H9 (cell line): ENCODE results near the gene DEFB123. TPM values are rescaled to one million over a fixed set of nuclear protein-coding genes. Genes with fewer than 3 reads are reported as not detected.

Experiments used
- DNase-seq: peaks from one replicate; pipeline ENCODE4 v3.0.0-alpha.2; 2017
- H2AFZ ChIP-seq: one replicate; pipeline ENCODE4 v1.6.1; 2013; ENCODE audit warnings: mild to moderate bottlenecking, low read length, control low read depth, moderate library complexity
- H2AK5ac ChIP-seq: 2 replicates; pipeline ENCODE4 v1.6.1; 2013; ENCODE audit warnings: low read length, control low read depth, mixed read lengths; ENCODE audit not compliant: insufficient read length
- H2BK120ac ChIP-seq: one replicate; pipeline ENCODE4 v1.6.1; 2013; ENCODE audit warnings: low read depth, mild to moderate bottlenecking, low read length, control low read depth, inconsistent platforms; ENCODE audit not compliant: poor library complexity, severe bottlenecking
- H2BK12ac ChIP-seq: 2 replicates; pipeline ENCODE4 v1.6.1; 2013; ENCODE audit warnings: low read length, control low read depth, mixed read lengths, low read depth; ENCODE audit not compliant: insufficient read length
- H2BK15ac ChIP-seq: 2 replicates; pipeline ENCODE4 v1.6.1; 2013; ENCODE audit warnings: low read depth, low read length, control low read depth
- H2BK20ac ChIP-seq: one replicate; pipeline ENCODE4 v1.6.1; 2013; ENCODE audit warnings: low read depth, mild to moderate bottlenecking, low read length, control low read depth, inconsistent platforms; ENCODE audit not compliant: poor library complexity, severe bottlenecking
- H2BK5ac ChIP-seq: 2 replicates; pipeline ENCODE4 v1.6.1; 2013; ENCODE audit warnings: low read length, control low read depth, mixed read lengths; ENCODE audit not compliant: insufficient read length
- H3K14ac ChIP-seq: 2 replicates; pipeline ENCODE4 v1.6.1; 2013; ENCODE audit warnings: low read length, control low read depth; ENCODE audit not compliant: insufficient read depth
- H3K18ac ChIP-seq: 2 replicates; pipeline ENCODE4 v1.6.1; 2013; ENCODE audit warnings: low read depth, mild to moderate bottlenecking, mixed read lengths, low read length, control low read depth; ENCODE audit not compliant: insufficient read length
- H3K23ac ChIP-seq: 2 replicates; pipeline ENCODE4 v1.6.1; 2013; ENCODE audit warnings: low read length, control low read depth, mixed read lengths, low read depth; ENCODE audit not compliant: insufficient read length
- H3K23me2 ChIP-seq: 2 replicates; pipeline ENCODE4 v1.6.1; 2013; ENCODE audit warnings: low read depth, mild to moderate bottlenecking, mixed read lengths, low read length, control low read depth; ENCODE audit not compliant: insufficient read length, poor library complexity, severe bottlenecking
- H3K27ac ChIP-seq: 2 replicates; pipeline ENCODE4 v1.5.1; 2013; ENCODE audit warnings: low read length, control low read depth, mixed read lengths, low read depth; ENCODE audit not compliant: insufficient read length
- H3K27me3 ChIP-seq: 2 replicates; pipeline ENCODE4 v1.6.1; 2013; ENCODE audit warnings: low read length, control low read depth, inconsistent platforms; ENCODE audit not compliant: insufficient read depth
- H3K4ac ChIP-seq: 2 replicates; pipeline ENCODE4 v1.6.1; 2013; ENCODE audit warnings: low read depth, mild to moderate bottlenecking, control low read depth, inconsistent platforms, low read length, moderate library complexity
- H3K4me1 ChIP-seq: 2 replicates; pipeline ENCODE4 v1.6.1; 2013; ENCODE audit warnings: low read length, control low read depth, inconsistent platforms; ENCODE audit not compliant: insufficient read depth
- H3K4me2 ChIP-seq: 2 replicates; pipeline ENCODE4 v1.6.1; 2013; ENCODE audit warnings: low read length, control low read depth, mixed read lengths; ENCODE audit not compliant: insufficient read length, insufficient read depth
- H3K56ac ChIP-seq: 2 replicates; pipeline ENCODE4 v1.6.1; 2013; ENCODE audit warnings: low read depth, mild to moderate bottlenecking, mixed read lengths, low read length, control low read depth; ENCODE audit not compliant: insufficient read length
- H3K79me1 ChIP-seq: 2 replicates; pipeline ENCODE4 v1.6.1; 2013; ENCODE audit warnings: low read depth, mild to moderate bottlenecking, moderate library complexity, low read length, control low read depth, inconsistent platforms; ENCODE audit not compliant: insufficient read depth, poor library complexity, severe bottlenecking
- H3K79me2 ChIP-seq: 2 replicates; pipeline ENCODE4 v1.6.1; 2013; ENCODE audit warnings: low read length, control low read depth, inconsistent platforms; ENCODE audit not compliant: insufficient read depth
- H3K9ac ChIP-seq: 2 replicates; pipeline ENCODE4 v1.6.1; 2013; ENCODE audit warnings: low read length, control low read depth, mixed read lengths; ENCODE audit not compliant: insufficient read length; ENCODE audit errors: extremely low read depth
- H3K9me3 ChIP-seq: one replicate; pipeline ENCODE4 v1.6.1; 2013; ENCODE audit warnings: low read depth, low read length, inconsistent platforms; ENCODE audit not compliant: control insufficient read depth
- H3T11ph ChIP-seq: one replicate; pipeline ENCODE4 v1.6.1; 2013; ENCODE audit warnings: mild to moderate bottlenecking, low read length, control low read depth, inconsistent platforms
- H4K20me1 ChIP-seq: one replicate; pipeline ENCODE4 v1.6.1; 2013; ENCODE audit not compliant: control insufficient read depth, insufficient read length, insufficient read depth
- H4K5ac ChIP-seq: 2 replicates; pipeline ENCODE4 v1.6.1; 2013; ENCODE audit warnings: low read depth, mild to moderate bottlenecking, mixed read lengths, low read length, control low read depth; ENCODE audit not compliant: insufficient read length
- H4K8ac ChIP-seq: replicated peaks from 2 replicates; pipeline ENCODE4 v1.6.1; 2013; ENCODE audit warnings: low read length, control low read depth, mixed read lengths, low read depth; ENCODE audit not compliant: insufficient read length
- H4K91ac ChIP-seq: 2 replicates; pipeline ENCODE4 v1.6.1; 2013; ENCODE audit warnings: low read depth, mild to moderate bottlenecking, moderate library complexity, mixed read lengths, low read length, control low read depth; ENCODE audit not compliant: insufficient read length
- H3K27ac Mint-ChIP-seq, 3 experiments: 2 replicates in 2 of 3; 3 replicates in 1 of 3; pipeline ENCODE4 v1.8.0; 2020 to 2021; ENCODE audit warnings: mixed read lengths in 3 of 3, mild to moderate bottlenecking in 1 of 3, moderate library complexity in 1 of 3
- H3K27me3 Mint-ChIP-seq: 2 replicates; pipeline ENCODE4 v1.8.0; 2021; ENCODE audit warnings: low read depth, mild to moderate bottlenecking, moderate library complexity, mixed read lengths
- H3K36me3 Mint-ChIP-seq, 3 experiments: 2 replicates in 2 of 3; 3 replicates in 1 of 3; pipeline ENCODE4 v1.8.0; 2020 to 2021; ENCODE audit warnings: low read depth in 3 of 3, mixed read lengths in 3 of 3; ENCODE audit not compliant: insufficient read depth in 1 of 3
- H3K4me1 Mint-ChIP-seq, 2 experiments: 2 replicates each; pipeline ENCODE4 v1.8.0; 2020; ENCODE audit warnings: mixed read lengths in 2 of 2
- H3K4me3 Mint-ChIP-seq, 2 experiments: 2 replicates in 1 of 2; 3 replicates in 1 of 2; pipeline ENCODE4 v1.8.0; 2020 to 2021; ENCODE audit warnings: mild to moderate bottlenecking in 2 of 2, mixed read lengths in 2 of 2, moderate library complexity in 1 of 2
- H3K9me3 Mint-ChIP-seq, 2 experiments: 2 replicates in 1 of 2; 3 replicates in 1 of 2; pipeline ENCODE4 v1.8.0; 2020; ENCODE audit warnings: mild to moderate bottlenecking in 2 of 2, mixed read lengths in 2 of 2, moderate library complexity in 1 of 2
- CTCF ChIP-seq: fragments of 200-600 bp; sonication (generic); conservative IDR thresholded peaks from 3 replicates; pipeline ENCODE4 v1.8.0; 2021; ENCODE audit warnings: antibody characterized with exemption, mild to moderate bottlenecking
- WGBS: extraction: QIAGEN DNeasy Blood & Tissue Kit; methylation state at CpG from one replicate; pipeline ENCODE4 v1.1.7; 2013; ENCODE audit warnings: missing lambda C conversion rate, low lambda C conversion rate, mixed read lengths; ENCODE audit not compliant: insufficient read length; ENCODE audit errors: extremely low coverage; 5-methylcytosine and 5-hydroxymethylcytosine counted together
- total RNA-seq: library from RNA; stranded (reverse); gene quantifications from 2 replicates; pipeline ENCODE4 v1.2.1, GENCODE V29; 2021

DEFB123 gene
- total RNA-seq, 1 experiment from 2014 or later, result not detected

- no peak overlapping the region for H2AFZ ChIP-seq
These were observed 56.4 kb downstream of the DEFB123 start for GRCh38 chr20:31496761-31497295.

More at GRCh38 chr20:31496761-31497295, 56.4 kb downstream of the DEFB123 start:
- no peak overlapping the region for H3K4me2 ChIP-seq
- H3K23ac ChIP-seq, result no peak overlapping the region
- TF ChIP-seq CTCF, result no peak
- H4K8ac ChIP-seq, result no peak overlapping the region
- Mint-ChIP-seq H3K27ac (no peak overlapping the region; a peak in 1 of 7 replicates), H3K4me3 (no peak overlapping the region), H3K4me1 (no peaks in the 10 kb centered on the region), H3K36me3 (peaks cover 0 to 26% (median 0%) of the 10 kb centered on the region in 3 experiments; a peak in 3 of 7 replicates), H3K27me3 (peaks cover 11% of the 10 kb centered on the region), H3K9me3 (peaks cover 63 to 87% of the 10 kb centered on the region in 2 experiments)
- H3K18ac ChIP-seq, result no peak overlapping the region
- no CpG with 5 or more reads among the region's 15 CpGs for WGBS
- H3K14ac ChIP-seq, result no peak overlapping the region
- no peak overlapping the region for H3K27ac ChIP-seq
- no peaks in the 10 kb centered on the region for H3K79me2 ChIP-seq
- no peak overlapping the region for H2BK120ac ChIP-seq
- H3K4ac ChIP-seq, result no peak overlapping the region
- no peak overlapping the region for H3T11ph ChIP-seq
- H2BK15ac ChIP-seq, result no peak overlapping the region
- H3K23me2 ChIP-seq, result no peaks in the 10 kb centered on the region
- H2BK20ac ChIP-seq, result no peak overlapping the region
- H4K91ac ChIP-seq, result no peak overlapping the region
- no peak overlapping the region for H3K9ac ChIP-seq
- H4K20me1 ChIP-seq, result no peaks in the 10 kb centered on the region
- H3K9me3 ChIP-seq, result peaks cover 39% of the 10 kb centered on the region
- H3K56ac ChIP-seq, result no peak overlapping the region
- H2AK5ac ChIP-seq, result no peak overlapping the region
- H3K79me1 ChIP-seq, result no peaks in the 10 kb centered on the region
- H2BK12ac ChIP-seq, result no peak overlapping the region
- H3K4me1 ChIP-seq, result no peaks in the 10 kb centered on the region
- H4K5ac ChIP-seq, result no peak overlapping the region
- no peaks in the 10 kb centered on the region for H3K27me3 ChIP-seq
- H2BK5ac ChIP-seq, result no peak overlapping the region
- no peak for DNase-seq
